ENCODE data around the gene GPLD1.

GRCh38 chr6:24387818-24388217 is 101.6 kb downstream of the GPLD1 start:
- TF ChIP-seq POLR2A (IDR thresholded peaks at IDR 0.05; ENCODE audit: low read length) (no peak), GATA1 (IDR thresholded peaks at IDR 0.05; ENCODE audit: low read depth, low read length) (no peak)
